HG03565 (cell line): ENCODE measurements around the gene HEG1.
"Not testable (repeated sequence)": the region's sequence is repeated elsewhere in the genome, so short reads cannot be mapped to it uniquely, and the experiment has no call there.

Experiments
- ATAC-seq: cut with Tn5 transposase; IDR thresholded peaks from one replicate; pipeline ENCODE4 v1.9.1; 2021; ENCODE audit warnings: mild to moderate bottlenecking, moderate library complexity; ENCODE audit not compliant: unreplicated experiment

The HEG1 gene

DNA sequence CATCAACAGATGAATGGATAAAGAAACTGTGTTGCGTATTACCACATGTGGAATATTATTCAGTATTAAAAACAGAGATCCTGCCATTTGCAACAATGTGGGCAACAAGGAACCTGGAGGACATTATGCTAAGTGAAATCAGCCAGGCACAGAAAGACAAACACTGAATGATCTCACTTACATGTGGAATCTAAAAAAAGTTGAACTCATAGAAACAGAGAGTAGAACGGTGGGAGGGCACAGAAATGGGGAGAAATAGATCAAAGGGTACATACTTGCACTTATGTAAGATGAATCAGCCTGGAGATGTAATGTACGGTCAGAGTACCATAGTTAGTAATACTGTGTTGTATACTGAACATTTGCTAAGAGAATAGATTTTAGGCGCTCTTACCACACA is 91.4 kb downstream of the HEG1 start:
- no peak for ATAC-seq

DNA sequence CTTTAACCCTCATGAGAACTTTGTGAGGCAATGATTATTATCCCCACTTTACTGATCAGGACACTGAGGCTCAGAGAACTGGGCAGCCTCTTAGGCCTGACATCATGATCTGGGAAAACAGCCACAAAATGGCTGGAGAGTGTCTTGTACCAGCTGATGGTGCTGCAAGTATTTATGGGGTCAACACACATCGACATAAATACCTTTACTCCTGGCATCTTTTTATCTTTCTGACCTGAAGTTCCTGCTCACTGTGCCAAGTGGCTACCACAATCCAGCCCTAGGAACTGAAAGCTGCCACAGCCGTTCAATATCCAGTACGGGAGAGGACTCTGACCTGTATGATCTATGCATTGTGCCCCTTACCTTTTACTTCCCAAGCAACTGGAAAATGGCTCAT is 92.0 kb downstream of the HEG1 start:
- no peak for ATAC-seq

DNA sequence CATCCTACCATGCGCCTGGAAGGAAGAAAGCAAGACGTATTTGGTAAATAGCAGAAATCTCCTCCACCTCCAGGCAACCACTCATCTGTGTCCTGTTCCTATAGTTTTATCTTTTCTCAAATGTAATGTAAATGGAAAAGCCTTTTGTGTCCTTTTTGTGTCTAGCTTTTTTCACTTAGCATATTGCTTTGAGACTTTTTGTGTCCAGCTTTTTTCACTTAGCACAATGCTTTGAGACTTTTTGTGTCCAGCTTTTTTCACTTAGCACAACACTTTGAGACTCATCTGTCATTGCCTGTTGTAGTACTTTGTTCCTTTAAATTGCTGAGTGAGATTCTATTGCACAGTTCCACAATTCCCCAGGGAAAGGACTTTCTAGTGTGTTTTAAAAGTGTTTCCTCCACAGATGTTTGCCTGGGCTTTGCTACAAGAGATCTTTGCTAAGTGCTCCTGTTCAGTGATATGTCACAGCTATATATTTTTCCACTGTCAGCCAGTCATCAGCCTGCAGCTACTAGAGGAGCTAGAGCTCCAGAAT is 93.3 kb downstream of the HEG1 start:
- no peak for ATAC-seq

DNA sequence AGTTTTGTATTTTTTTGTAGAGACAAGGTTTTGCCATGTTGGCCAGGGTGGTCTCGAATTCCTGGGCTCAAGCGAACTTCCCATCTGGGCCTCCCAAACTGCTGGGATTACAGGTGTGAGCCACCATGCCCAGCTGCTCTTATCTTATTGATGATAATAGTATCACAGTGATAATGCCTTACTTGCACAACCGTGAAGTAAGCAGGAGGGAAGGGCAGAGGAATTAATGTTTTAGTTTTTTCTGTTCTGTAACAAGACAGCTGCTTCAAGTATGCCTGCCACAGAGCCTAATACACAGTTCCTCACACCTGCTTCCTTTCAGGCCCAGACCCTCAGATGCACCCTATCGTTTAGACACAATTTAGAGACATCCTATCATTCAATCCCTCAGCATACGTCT is 95.1 kb downstream of the HEG1 start:
- no peak for ATAC-seq

DNA sequence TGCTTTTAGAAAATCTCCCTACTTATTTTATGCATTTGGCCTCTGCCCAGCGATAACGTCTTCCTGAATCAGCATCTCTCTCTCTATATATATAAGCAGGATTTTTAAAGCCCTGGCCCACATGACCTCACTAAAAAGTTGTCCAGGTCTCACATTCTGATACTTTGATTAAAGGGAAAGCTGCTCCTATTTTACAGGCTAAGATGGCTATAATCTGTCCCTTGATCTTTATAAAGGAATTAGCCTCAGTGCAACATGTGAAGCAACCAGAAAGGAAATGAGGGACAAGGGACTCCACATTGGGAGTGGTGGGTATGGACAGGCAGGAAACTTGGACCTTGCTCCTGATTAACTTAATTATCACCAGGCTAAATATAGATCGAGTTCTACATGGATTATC is 95.7 kb downstream of the HEG1 start:
- no peak for ATAC-seq

DNA sequence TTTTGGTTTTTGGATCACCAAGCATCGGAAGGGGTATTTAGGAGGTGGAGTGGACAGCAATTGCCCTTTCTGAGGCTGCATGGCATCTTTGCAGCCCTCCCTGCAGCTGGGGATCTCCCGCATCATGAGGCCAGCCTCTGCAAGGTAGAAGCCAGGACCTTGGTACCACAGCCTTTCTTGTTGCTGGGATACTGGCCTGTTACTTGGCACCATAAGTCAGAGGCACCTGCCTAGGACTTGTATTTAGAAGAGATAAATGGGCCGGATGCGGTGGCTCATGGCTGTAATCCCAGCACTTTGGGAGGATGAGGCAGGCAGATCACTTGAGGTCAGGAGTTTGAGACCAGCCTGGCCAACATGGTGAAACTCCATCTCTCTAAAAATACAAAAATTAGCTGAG is 97.8 kb downstream of the HEG1 start:
- ATAC-seq = not testable (repeated sequence)

DNA sequence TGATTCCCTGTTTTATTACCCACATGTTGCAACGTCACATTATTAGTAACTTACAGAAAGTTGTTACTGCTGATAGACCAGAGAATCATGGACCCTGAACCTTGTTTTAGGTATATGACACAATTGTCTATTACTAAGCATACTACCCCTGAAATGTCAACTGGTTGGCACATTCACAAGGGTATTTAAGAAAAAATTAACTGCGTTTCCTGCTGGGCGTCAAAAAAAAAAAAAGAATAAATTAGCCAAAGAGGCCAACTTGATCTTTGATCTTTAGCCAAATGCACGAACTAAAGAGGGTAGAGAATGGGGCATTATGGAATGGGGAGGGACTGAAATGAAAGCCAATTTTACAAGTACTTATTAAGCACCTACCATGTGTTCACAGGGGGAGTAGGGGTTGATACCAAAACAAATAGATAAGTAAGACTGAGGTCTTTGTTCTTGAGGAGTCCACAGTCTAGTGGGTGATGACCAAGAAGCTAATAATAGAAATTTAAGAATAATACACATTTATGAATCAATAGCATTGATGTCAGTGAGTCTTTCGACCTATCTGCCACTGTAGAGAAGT is 103.4 kb downstream of the HEG1 start:
- ATAC-seq = no peak

DNA sequence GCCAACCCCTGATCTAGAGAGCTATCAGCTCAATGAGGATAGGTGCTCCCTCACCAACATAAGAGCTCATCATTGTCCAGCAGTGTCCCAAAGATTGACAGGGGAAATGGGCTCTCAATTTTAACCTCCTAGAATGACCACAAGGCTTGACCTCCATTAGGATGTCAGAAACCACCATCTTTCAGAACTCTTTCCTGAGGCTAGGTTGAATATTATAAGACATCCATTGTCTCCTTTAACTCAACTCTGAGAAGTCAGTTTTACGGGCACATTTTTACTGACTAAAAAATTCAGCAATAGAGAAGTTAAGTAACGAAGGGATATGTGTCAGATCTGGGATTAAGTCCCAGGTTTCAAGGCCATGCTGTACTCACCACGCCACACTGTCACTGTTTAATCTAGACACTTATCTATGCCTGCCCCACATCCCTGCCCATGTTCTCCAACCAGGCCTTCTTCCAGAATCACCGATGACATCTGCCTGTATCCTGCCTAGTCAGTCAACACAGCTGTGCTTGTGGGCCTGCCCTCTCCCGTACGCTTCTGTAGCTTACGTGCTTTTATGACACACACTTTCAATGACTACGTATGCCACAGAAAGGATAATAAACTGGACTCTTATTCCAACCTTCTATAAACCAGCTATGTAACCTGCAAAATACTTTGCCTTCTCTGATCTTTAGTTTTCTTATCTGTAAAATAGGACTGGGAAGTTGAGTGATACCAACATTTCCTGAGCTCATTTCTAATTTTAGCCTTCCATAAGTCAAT is 104.1 kb downstream of the HEG1 start:
- no peak for ATAC-seq

DNA sequence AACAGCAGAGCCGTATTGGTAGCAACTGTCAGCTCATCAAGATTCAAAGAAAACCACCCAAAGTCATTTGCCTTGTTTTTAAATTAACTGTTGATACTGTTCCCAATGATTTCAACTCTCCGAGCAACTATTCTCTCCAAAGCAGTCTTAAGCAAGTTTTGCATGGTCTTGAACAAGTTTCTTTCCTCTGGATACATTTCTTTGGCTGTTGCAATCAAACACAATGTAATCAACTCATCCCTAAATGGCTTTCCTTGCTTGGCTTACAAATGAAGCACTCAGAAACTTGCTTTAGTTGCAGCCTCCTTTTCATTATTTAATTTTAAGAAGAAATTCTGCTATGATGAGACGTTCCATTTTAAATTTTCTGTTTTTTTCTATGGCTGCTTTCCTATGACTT is 105.8 kb downstream of the HEG1 start:
- ATAC-seq = no peak

DNA sequence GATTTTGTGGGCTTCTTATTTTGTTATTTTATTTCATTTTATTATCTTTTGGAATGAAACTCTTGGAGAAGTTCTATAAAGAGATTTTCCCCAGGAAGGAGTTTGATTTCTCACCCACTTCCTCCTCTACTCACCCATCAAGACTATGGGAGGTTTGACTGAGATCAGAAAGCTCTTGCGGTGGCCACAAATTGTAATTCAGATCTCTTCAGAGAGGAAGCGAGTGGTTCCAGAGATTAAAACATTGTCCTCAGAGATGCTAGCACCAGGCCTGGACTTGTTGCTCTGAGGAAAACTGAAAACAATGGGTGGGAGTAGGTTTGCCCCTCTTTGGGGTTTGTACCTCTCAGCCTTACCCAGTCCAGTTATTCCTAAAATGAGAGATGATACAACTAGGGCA is 113.2 kb downstream of the HEG1 start:
- no peak for ATAC-seq

DNA sequence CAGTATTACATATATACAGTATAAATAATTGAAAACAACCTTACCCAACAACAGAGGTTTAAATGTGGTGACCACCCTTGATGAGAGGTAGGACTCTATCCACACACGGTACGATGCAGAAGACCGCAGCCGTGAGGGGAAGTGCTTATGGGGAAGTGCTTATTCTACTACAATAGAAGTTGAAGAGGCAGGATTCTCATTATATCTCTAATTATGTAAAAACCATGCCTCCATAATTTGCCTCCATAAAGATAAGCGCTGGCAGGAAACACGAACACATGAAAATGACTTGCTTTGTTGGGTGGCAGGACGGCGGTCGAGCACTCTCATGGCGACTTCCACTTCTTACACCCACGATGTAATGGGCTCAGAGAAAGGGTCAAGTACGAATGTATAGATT is 114.0 kb downstream of the HEG1 start:
- ATAC-seq = no peak

DNA sequence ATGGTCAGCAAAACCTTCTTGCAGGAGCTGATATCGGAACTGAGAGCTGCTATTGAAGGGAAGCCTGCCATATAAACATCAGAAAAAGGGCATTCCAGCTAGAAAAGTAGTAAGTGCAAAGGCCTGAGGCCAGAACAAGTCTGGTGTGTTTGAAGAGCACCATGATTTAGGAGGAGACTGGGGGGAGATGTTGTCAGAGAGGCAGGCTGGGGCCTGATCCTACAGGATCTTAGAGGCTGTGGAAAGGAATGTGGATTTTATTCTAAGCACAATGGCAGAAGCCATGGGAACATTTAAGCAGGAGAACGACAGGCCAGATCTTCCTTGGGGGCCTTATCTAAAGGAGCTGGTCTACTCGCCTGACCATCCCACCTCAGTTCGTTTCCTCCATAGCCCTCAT is 116.1 kb downstream of the HEG1 start:
- ATAC-seq = no peak

DNA sequence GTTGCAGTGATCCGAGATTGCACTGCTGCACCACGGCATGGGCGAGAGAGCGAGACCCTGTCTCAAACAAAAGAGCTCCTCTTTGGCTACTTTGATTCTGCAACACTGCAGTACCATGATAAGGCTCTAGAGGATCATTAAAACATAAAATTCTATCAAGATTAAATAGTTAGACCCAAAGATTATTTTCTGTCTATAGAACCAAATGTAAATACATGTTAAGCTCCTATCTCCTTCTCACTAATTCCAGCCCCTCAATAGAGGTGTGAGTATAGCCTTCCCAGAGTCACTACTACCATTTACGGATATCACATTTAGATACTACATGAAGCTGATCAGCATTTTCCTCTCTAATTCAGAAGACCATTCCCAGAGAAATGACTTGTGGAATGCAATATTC is 116.9 kb downstream of the HEG1 start:
- no peak for ATAC-seq

DNA sequence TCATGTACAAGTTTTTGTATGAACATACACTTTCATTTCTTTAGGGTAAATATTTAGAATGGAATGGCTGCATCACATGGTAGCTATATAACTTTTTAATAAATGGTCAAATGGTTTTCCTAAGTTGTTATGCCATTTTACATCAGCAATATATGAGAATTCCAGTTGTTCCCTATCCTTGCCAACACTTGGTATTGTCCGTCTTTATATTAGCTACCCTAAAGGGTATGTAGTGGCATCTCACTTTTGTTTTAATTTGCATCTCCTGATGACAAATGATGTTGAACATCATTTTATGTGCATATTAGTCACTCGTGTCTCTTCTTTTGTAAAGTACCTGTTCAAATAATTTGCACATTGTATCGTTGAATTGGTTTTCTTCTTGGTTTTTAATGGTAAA is 118.7 kb downstream of the HEG1 start:
- no peak for ATAC-seq

DNA sequence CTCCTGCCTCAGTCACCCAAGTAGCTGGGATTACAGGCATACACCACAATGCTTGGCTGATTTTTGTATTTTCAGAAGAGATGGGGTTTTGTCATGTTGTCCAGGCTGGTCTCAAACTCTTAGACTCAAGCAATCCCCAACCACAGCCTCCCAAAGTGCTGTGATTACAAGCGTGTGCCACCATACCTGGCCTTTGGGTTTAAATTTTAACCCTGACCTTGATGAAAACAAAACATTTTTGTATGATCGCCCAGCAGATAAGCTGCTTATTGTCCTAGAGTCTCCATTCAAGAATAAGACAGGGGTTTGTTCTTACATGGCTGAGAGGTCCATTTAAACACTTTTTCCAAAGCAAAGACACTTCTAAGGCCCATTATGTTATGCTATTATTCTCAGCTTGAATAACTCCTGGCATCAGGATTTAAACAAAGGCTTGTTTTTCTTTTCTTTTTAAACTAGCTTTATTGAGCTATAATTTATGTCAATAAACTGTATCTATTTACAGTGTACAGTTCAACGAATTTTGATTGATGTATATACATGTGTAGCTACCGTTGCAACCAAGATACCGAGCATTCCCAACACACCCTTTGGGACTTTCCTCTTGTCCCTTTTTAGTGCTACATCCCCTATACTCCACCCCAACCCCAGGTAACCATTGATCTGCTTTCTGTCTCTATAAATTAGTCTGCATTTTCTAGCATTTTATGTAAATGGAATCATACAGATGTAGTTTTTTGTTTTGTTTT is 119.8 kb downstream of the HEG1 start:
- no peak for ATAC-seq

DNA sequence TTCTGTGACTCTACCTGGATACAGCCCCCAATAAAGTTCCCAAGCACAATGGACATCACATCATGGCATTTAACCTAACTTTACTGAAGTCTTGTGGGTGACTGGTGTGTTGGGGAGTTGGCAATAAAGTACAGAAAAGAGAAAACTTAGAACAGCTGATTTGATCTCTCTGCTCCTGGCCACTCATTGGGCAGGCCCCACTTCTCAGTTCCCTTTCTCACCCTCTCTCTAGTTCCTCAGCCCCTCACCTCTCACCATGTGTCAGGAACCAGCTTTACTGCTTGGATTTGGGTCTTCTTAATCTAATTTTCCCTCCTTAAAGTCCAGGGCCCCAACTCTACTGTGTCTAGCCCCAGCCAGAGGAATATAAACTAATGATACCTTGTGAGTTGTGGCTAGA is 120.5 kb downstream of the HEG1 start:
- ATAC-seq = no peak

DNA sequence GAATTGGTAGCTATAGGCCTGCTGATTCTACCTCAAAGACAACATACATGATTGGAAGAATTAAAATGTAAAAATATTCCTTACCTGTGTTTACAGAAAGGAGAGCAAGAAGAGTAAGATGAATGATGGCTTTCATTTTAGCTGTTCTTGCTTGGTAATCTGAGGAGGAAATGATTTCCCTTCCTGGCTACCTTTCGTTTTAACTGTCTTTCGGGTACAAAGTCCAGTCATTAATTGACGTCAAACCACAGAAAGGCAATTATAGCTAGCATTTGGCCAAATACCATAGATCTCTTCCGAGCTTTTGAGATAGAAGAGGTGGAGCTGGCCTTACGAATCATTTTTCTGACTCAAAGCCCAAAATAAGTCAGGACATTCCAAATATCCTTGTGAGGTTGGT is 121.2 kb downstream of the HEG1 start, which contains the start of gene MUC13:
Gene MUC13 (minus strand): TSS at position 175 of the 400 bp plus-strand sequence. CDS start 39 bp downstream, at position 136.
- ATAC-seq = no peak

DNA sequence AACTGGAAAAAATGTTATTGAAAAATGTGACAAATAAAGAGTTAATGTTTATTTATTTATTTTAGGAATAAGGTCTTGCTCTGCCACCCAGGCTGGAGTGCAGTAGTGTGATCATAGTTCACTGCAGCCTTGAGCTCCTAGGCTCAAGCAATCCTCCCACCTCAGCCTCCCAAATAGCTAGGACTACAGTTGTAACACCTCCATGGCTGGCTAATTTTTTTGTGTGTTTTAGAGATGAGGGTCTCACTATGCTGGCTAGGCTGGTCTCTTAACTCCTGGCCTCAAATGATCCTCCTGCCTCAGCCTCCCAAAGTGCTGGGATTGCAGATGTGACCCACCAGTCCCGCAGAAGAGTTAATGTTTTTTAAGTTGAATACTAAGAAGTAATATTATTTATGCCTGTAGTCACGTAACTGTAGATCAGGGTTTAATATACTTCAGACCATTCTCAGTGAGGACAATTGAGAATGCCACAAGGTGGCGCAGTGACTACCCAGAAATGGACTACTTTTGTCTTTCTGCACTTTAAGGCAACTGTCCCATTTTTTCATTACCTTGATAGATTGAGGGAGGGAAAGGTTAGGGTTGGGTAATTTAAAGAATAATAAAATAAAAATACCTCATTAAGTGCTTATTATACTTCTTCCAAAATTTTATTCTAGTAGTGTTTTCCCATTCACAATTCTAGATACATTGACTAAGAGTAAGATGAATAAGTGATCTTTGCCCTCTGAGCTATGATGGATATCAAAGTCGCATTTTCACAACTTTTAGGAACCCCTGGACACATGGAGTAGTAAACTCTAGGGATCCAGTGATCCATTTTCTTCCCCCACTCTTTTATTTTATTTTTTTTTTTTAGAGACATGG is 127.2 kb downstream of the HEG1 start:
- ATAC-seq = no peak

DNA sequence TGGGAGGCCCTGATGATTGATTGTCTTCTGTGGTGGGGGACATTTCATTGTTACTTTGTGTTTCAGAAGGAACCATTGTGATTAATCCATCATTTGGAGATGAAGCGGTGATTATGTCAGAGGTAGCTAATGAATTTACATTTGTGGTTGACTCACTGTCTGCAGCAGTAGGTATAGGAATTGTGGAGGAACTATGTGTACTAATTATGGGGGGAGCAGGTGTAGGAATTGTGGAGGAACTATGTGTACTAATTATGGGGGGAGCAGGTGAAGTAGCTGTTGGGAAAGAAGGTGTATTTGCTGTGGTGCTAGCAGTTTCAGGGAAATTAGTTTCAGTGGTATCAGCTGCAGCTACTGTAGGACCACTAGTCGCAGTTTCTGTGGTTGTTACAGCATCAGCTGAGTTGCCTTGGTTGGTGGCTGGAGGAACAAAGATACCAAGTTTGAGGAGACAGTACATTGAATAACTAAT is 128.2 kb downstream of the HEG1 start:
- ATAC-seq = peak; percentile 51

DNA sequence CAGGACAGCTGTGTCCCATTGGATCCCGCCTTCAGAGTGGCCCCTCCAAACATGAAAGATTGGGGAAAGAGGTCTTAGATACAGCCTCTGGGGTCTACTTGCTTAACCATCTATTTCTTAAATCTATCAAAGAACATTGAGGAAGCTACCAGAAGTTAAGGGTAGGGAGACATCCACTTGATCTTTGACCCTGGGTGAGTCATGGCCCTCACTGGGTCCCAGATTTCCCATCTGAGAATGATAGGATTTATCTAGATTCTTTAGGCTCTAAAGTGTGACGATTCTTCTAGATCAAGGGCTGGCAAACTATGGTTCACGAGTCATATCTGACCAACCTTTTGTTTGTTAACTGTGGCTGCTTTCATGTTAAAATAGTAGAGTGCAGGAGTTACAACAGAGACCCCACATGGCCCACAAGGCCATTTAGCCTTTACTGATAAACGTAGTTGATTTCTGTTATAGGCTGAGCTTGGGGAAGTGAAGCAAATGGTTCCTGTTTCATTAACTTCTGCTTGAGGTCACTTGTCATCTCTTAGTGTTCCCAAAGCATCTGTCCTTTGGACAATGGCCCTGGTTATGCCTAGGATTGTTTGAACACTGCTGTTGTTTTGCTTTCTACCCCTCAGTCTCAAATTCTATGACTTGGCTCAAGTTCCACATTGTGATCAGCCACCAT is 129.2 kb downstream of the HEG1 start:
- no peak for ATAC-seq
